Lung microvascular endothelial cell (primary cell): ENCODE results near the gene GPHN. TPM values are rescaled to one million over a fixed set of nuclear protein-coding genes. Genes with fewer than 3 reads are reported as not detected.
"Not testable (repeated sequence)": the region's sequence is repeated elsewhere in the genome, so short reads cannot be mapped to it uniquely, and the experiment has no call there.

Source experiments
- DNase-seq, 2 donors: peaks; one replicate each; pipeline versions ENCODE4 v3.0.0 to v3.0.0-alpha.2; 2010; ENCODE audit warnings: low read depth in 2 of 2
- total RNA-seq: library from RNA; depleted of rRNA; stranded (reverse); fragments of >200 nt; gene quantifications from 2 replicates; pipeline ENCODE4 v1.2.1, GENCODE V29; 2014

The GPHN gene
- total RNA-seq, 1 donor from 2014 or later: 7.1 TPM

DNA sequence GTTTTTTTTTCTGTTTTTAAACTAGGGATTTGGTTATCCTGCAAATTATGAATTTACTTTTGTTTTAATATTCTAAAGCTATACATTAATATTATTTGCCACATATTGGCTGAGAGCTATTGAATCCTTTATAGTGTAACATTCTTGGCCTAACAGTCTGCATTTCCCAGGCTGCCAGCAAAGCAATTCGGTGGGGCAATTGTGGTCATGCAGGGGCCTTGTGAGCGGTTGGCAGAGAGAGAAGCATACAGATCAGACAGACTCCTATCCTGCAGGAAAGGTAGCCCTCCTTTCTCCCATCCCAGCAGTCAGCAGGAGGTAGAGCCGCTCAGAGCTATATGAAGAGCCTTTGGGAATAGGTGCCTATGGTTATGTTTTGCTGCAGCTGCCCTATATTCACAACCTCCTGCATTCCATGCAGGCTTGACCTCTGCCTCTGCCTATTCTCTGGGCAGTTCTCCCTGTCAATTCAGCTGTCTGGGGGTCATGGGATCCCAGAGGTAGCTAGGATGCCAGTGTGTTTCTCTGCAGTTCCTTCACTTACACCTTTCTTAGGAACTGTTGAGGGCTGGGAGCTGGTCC, 144.7 kb downstream of the GPHN start:
- DNase-seq: peak in 1 of 2 donors; percentile 15

DNA sequence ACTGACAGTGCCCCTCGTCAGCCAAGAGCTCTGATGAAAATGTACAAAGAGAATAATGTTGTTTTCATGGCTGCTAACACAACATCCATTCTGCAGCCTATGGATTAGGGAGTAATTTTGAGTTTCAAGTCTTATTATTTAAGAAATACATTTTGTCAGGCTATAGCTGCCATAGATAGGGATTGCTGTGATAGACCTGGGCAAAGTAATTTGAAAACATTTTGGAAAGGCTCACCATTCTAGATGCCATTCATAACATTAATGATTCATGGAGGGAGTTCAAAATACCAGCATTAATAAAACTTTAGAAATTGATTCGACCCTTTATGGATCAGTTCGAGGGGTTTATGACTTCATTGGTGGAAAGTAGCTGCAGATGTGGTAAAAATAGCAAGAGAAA, 149.8 kb downstream of the GPHN start:
- no peak for DNase-seq

DNA sequence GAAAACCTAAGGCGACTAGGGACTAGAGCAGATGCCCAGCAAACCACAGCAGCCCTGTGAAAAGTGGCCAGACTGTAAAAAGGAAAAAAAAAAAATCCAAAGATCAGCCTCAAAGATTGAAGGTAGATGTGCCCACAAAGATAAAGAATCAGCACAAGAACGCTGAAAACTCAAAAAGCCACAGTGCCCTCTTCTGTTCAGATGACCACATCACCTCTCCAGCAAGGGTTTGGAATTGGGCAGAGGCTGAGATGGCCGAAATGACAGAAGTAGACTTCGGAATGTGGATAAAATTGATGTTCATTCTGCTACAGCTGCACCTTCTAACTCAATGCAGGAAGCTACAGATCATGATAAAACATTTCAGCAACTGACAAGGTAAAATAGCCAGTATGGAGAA, 154.4 kb downstream of the GPHN start:
- peak; percentile 37 to 57 for DNase-seq

DNA sequence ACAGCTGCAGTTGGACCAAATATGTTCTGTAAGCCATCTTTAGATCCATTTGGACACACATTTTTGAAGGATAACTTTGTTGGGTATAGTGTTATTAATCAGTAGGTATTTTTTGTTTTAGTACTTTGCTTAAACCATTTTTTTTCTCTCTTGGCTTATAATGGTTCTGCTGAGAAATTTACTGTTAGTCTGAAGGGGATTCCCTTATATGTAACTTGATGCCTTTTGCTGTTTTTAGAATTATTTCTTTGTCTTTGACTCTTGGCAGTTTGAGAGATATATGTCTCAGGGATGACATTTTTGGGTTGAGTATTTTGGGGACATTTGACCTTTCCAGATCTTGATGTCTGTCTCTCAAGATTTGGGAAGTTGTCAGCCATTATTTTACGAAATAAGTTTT, 169.8 kb downstream of the GPHN start:
- no peak for DNase-seq

DNA sequence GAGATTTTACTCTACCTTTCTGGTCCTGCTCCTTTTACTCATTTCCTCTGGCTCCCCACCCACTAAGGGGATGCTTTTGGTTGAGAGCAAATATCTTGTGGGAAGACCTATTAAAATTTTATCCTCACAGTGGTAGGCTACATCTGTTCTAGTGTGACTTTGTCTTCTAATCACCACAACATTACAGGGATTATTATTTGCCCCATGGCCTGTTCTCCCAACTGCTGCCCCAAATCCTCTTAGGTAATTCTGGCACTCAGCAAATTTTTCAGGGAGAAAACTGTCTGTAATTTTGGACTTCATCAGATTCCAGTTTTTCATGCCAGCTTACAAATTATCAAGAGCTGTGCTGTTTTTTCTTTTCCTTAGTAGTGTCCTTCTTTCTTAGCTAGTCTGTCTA, 172.3 kb downstream of the GPHN start:
- DNase-seq: no peak

DNA sequence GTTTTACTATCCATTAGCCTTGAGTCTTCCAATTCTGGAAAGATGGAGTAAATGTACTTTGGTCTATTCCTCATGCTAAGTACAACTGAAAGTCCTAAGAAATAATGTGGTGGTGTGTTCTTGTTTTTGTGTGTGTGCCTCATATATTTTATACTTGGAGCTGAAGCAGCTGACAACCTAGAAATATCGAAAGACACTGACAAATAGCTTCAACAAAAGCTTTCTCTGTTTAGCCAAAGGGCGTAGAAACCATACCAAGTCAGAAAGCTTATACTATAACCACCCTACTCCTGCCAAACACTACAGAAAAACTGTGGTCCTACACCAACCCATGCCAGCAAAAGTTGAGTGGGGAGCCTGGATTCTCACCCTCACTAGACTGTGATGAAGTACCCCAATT, 188.4 kb downstream of the GPHN start:
- no peak for DNase-seq

DNA sequence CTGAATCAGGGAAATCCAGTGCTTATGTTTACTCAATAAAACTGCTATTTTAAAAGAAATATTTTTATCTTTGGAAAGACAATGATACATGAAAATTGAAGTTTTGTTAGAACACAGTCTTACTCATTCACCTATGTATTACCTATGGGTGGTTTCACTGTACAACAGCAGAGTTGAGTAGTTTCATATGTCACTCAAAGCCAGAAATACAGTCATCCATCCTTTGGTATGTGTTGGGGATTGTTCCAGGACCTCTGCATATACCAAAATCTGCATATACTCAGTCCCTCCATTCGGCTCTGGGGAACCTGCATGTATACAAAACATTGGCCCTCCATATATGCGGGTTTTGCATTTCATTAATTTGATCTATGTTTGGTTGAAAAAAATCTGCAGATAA, 190.6 kb downstream of the GPHN start:
- DNase-seq: no peak

DNA sequence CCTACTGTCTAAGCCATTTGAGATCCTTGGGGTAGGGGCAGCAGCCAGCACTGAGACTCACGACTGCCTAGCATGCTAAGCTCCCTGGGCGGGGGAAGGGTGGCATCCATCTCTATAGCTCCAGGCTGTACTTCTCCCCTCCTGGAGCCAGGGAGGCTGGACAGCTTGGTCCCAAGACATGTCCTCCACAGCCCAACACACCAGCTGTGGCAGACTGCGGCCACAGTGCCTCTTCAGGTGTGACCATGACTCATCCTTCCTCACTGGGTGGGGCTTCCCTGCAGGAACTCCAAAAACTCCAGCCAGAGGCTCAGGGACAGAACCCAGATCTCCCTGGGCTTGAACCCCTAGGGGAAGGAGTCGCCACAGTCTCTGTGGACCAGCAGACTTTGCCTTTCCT, 193.9 kb downstream of the GPHN start:
- DNase-seq: no peak

DNA sequence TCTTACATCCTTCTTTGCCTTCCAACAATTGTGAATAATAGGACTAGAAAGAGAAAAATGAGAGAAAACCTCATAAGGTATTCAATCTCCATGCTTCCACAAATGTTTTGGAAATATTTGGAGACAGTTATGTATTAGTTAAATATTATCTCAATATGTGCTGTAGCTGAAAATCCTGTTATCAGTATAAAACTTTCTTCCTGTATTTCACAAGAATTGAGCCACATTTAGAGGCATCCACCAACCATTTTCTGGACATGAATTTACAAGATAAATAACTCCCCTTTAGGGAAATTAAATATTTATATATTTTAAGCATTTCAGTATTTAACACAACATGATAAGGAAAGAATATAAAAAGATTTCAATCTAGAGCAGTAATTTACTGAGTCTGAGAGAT, 200.3 kb downstream of the GPHN start:
- peak in 1 of 2 donors; percentile 48 for DNase-seq

DNA sequence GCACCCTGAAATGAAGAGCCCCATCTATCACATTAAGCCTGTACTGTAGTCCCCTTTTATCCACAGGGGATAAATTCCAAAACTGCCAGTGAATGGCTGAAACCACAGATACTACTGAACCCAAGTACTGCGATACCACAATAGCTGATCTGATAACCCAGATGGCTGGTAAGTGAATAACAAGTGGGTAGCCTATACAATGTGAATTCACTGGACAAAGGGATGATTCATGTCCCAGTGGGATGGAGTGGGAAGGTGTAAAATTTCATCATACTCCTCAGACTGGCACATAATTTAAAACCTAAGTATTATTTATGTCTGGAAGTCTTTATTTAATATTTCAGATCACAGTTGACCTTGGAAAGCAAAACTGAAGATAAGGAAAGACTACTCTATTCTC, 201.3 kb downstream of the GPHN start:
- peak in 1 of 2 donors; percentile 13 for DNase-seq

DNA sequence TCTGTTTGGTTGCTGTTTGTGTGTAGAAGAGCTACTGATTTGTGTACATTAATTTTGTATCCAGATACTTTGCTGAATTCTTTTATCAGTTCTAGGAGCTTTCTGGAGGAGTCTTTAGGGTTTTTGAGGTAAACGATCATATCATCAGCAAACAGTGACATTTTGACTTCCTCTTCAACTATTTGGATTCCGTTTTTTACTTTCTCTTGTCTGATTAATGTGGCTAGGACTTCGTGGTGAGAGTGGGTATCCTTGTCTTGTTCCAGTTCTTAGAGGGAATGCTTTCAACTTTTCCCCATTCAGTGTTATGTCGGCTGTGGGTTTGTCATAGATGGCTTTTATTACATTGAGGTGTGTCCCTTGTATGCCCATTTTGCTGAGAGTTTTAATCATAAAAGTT, 206.3 kb downstream of the GPHN start:
- DNase-seq: not testable (repeated sequence)

DNA sequence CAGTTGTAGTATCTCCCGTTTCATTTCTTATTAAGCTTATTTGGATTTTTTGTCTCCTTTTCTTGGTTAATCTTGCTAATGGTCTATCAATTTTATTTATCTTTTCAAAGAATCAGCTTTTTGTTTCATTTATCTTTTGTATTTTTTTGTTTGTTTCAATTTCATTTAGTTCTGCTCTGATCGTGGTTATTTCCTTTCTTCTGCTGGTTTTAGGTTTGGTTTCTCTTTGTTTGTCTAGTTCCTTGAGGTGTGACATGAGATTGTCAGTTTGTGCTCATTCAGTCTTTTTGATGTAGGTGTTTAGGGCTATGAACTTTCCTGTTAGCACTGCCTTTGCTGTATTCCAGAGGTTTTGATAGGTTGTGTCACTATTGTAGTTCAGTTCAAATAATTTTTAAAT, 207.4 kb downstream of the GPHN start:
- DNase-seq: not testable (repeated sequence)

DNA sequence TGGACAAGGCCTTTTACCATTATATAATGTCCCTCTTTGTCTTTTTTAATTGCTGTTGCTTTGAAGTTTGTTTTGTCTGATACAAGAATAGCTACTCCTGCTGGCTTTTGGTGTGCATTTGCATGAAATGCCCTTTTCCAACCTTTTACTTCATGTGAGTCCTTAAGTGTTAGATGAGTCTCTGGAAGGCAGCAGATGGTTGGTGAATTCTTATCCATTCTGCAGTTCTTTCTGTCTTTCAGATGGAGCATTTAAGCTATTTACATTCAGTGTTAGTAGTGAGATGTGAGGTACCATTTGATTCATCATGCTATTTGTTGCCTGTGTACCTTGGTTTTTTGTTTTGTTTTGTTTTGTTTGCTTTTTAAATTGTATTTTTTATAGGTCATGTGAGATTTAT, 208.3 kb downstream of the GPHN start:
- no peak for DNase-seq

DNA sequence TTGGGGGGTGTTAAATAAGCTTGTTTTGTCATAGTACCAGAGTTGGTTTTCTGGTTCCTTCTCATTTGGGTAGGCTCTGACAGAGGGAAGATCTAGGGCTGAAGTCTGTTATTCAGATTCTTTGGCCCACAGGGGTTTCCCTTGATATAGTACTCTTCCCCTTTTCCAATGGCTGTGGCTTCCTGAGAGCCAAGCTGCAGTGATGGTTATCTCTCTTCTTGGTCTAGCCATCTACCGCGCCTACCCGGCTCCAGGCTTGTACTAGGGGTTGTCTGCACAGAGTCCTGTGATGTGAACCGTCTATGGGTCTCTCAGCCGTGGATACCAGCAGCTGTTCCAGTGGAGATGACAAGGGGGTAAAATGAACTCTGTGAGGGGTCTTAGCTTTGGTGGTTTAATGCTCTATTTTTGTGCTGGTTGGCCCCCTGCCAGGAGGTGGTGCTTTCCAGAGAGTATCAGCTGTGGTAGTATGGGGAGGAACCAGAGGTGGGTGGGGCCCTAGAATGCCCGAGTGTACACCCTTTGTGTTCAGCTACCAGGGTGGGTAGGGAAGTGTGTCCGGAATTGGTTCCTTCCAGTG, 209.7 kb downstream of the GPHN start:
- no peak for DNase-seq

DNA sequence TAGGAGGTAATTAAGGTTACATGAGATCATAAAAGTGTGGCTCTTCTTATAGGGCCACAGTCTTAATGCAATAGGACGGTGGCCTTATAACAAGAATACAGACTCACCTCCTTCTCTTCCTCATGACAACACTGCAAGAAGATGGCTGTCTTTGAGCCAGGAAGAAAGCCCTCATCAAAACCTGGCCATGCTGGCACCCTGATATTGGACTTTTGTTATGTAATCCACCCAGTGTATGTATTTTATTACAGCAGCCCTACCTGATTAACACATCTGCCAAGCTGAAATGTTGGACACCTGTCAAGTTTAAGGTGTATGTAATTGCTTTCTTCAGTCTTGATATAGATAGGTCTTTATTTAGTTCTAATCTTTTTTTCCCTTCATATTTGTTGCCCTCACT, 217.0 kb downstream of the GPHN start:
- DNase-seq: no peak

DNA sequence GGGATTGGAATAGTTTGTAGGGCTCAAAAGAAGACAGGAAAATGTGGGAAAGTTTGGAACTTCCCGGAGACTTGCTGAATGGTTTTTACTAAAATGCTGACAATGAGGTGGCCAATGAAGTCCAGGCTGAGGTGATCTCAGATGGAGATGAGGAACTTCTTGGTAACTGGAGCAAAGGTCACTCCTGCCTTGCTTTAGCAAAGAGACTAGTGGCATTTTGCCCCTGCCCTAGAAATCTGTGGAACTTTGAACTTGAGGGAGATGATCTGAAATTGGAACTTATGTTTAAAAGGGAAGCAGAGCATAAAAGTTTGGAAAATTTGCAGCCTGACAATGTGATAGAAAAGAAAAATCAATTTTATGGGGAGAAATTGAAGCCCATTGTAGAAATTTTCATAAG, 223.4 kb downstream of the GPHN start:
- DNase-seq: not testable (repeated sequence)

DNA sequence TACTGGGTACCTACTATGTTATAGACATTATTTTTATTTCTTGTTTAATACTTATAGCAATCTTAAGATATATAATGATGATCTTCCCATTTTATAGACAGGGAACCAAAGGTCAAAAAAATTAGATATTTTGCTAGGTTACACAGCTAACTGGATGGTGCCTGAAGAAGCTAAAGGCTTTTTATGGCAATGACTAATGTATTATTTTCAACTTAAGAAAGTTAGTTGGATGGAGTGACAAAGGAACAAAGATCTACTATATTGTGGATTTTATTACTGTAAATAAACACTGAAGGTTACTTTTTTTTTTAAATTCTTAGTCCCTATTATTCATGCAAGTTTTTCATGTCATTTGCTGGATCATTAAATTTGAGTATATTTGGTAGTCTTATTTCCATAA, 227.9 kb downstream of the GPHN start:
- no peak for DNase-seq

DNA sequence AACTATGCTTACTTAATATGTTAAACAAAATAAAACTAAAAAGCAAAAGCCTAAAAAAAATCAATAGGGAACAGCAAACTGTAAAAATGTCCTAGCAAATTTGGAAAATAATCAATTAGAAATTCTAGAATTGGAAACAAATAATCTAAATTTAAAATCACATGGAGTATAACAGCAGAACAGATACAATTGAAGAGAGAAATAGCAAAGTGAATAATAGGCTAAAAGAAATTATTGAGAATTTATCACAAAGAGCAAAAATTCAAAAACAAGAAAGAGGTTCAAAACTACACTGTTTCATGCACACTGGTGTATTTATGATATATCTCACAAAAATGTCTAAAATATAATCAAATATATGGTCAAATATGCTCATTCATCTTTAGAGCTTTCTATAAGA, 231.9 kb downstream of the GPHN start:
- no peak for DNase-seq

DNA sequence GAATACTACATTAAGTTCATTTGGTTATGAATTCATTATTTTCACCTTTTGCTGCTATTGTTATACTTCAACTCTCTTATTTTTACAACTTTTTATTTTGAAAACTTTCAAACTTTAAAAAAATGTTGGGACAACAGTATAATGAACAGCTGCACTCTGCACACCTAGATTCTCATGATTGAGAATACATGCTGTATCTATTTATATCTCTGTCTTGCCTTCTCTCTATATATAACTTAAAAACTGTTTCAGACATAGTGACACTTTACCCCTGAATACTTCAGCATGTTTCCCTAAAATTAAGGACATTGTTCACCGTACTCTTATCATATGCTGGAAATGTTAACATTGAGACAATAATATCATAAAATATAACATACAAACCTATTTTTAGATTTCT, 237.1 kb downstream of the GPHN start:
- DNase-seq: no peak

DNA sequence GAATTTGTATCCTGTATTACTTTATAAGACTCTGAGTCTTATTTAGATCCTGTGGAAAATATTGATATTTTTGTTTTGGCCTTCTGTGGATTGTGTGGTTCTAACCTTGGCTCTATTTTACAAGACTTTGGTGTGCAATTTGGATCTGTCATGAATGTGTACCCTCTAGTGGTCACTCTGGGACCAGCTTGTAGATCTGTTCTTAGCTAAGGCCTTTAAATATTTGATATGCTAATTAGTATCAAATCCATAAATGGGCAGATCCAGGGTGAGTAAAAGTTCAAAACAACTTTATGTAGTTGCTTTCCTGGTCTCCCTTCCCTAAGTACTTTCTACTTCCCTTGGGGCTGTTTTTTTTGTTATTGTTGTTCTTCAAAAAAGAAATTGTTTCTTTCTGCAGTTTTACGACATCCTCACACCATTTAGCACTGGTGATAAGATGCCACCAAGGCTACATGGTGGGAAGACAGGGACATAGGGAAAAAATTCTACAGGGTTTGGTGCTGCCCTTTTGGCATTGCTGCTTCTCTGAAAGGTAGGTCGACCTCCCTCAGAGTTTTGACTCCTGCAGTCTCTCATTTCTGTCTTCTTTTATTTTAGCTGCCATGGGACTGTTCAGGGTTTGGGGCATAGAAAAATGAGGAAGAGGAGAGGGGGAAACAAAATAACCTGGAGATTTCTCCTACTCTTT, 238.5 kb downstream of the GPHN start:
- peak; percentile 57 to 61 for DNase-seq

DNA sequence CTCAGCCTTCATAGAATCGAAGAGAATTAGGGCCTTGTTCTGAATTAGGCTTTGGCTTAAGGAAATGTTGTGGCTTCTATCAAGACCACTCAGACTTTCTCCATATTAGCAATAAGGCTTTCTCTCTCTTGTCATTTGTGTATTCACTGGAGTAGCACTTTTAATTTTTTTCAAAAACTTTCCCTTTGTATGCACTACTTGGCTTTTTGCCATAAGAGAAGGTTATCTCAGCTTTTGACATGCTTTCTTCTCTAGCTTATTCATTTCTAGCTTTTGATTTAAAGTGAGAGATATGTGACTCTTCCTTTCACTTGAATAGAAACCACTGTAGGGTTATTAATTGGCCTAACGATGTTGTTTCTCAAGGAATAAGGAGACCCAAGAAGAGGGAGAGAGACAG, 244.2 kb downstream of the GPHN start:
- no peak for DNase-seq

DNA sequence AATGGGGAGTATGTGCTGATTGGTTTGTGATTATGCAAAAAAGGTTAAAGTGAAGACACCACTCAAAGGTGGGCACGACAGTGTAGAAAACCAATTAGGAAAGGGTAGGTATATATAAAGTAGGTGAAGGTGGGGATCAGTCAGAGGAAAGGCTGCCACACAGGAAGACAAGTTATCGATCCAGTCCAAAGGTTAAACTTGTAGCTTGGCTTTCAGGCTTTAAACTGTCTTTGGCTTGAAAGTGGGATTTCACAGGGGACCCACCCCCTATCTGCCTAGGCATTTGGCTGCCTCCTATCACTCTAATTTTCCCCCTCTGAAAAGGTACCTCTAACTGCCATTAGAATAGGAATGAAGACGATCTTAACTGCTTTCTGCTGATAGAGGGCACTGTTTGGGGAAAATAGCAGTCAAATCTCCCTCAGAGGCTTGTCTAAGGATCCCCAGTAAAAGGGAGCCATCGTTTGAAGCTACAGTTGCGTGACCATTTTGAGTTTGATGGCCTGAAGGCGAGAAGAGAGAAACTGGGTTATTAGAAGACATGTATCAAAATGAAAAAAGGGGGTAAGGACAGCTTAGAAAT, 250.2 kb downstream of the GPHN start:
- DNase-seq: no peak

DNA sequence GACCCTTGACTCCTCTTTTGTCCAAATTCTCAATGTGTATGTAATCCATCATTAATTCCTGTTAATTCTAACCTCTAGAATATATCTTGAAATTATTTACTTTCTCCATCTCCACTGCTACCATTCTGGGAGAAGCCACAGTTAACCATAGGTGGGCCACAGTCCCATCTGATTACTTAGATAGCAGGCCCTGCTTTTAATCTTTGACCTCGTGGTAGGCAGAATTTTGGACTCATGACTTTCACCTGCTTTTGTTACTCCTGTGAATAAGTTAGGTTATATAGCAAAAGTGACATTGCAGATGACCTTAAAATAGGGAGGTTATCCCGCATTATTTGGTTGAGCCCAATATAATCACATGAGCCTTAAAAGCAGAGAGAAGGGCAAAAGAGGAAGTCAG, 264.2 kb downstream of the GPHN start:
- DNase-seq: no peak
